Activated CD4-positive, alpha-beta T cell treated with anti-CD3 and anti-CD28 coated beads, Interleukin-10, Interleukin-2, amounts not matched to agents 100 ng/mL and 50 ng/mL, durations not matched to agents 16 hours and 8 hours (primary cell): Measurements from ENCODE around the gene GRID1.
"Not testable (repeated sequence)": the region's sequence is repeated elsewhere in the genome, so short reads cannot be mapped to it uniquely, and the experiment has no call there.

Experiments used
- DNase-seq: peaks from one replicate; pipeline ENCODE4 v3.0.0-alpha.2; 2020

The GRID1 gene

DNA sequence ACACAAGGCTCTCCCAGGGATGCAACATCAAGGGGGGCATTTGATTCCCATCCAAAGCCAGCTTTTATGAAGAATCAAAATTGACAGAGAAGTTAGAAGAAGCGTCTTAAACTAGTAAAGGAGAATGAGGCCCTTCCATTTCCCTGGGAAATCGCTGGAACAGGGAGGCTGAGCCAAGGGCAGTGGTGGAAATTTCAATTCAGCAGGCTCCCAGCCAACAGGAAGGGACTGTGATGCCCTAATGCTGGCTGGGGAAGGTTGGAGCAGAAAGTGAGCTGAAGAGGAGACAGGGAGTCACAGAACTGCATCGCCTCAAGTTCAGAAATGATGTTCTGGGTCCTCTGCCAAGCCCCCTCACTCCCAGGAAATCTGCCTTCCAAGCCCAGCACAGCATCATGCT, 517.3 kb downstream of the GRID1 start:
- DNase-seq: no peak

DNA sequence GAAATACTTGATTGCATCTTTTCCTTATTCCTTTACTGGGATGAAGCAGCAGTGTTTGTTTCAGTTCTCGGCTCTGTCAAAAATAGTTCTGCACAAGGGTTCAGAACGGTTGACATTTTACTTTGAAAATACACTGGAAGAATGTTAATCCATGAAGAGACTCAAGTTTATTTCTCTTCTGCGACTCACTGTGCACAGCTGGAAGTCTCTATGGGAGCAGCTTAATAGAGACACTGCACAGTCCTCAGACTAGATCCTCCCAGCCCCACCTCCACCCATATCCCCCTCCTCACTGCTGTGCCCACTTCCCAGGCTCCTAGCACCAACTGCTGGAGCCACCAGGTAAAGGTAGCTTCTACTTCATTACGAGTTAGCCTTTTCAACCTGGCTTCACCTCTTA, 517.8 kb downstream of the GRID1 start:
- no peak for DNase-seq

DNA sequence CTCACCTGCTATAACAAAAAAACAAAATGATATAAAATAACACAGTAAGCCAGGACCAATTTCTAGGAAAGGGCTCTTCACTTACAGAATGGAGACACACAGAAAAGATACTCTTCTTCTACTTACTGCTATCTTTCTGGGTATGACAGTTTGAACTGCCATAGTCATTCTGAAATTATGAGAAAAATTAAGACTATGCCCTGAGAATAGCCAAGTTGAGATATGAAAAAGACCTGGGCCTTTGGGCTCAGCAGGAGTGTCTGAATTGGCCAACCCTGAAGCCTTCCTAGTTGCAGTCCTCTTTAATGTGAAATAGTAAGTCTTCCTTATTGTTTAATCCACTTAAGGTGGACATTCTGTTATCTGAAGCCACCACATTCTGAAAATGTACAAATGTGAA, 519.5 kb downstream of the GRID1 start:
- DNase-seq: peak; percentile 55

DNA sequence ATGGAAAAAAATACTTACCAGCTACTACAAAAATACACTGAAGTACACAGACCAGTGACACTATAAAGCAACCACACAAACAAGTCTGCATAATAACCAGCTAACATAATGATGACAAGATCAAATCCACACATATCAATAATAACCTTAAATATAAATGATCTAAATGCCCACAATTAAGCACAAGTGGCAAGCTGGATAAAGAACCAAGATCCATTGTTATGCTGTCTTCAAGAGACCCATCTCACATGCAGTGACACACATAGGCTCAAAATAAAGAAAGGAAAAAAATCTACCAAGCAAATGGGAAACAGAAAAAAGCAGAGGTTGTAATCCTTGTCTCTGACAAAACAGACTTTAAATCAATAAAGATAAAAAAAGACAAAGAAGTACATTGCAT, 527.9 kb downstream of the GRID1 start:
- DNase-seq: not testable (repeated sequence)

DNA sequence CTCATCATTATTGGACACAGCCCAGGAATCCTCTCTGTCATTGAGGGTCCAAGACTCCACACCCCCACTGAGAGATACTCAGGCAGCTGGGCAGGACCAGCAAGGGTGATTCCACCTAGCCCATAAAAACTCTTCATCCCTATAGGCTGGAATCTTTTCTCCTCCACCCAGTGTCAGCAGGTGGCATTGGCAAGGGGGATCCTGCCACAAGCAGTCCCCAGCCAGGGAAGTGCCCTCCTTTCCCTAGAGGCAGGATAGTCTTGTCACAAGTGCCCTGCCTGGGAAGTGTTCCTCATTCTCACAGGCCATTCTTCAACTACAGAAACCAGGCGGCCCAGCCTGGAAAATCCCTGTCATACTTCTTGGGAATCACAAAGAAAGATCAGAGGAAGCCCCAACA, 533.6 kb downstream of the GRID1 start:
- DNase-seq: no peak

DNA sequence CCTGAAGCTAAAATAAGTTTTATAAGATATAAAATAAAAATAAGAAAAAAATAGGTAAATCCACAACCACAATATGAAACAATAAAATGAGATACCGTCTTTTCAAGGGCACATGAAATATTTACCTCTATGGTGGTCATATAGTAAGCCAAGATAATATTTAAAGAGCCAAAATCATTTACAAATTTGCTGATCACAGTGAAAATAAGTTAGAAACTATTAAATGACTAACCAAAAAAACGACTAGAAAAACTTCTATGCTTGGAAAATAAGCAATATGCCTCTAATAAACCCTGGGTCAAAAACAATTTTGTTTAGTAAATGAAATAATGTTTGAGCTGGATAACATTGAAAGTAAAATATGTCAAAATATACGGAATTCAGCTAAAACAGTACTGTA, 535.2 kb downstream of the GRID1 start:
- DNase-seq: no peak

DNA sequence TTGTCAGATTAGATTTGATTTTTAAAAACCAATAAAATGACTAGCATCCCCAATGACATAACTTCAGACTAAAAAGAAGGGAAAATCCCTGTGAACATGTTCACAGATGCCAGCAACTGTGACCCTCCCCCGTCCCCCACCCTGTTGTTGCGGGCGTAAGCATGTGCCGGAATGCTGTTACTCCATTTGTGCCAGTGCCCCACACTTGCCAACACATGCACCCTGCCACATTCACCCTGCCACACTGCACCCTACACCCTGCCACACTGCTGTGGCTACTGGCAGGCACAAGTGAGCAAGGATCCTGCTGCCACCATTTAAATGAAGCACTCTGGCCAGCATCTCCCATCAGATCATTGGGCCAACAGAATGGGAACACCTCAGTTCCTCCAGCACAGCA, 540.2 kb downstream of the GRID1 start:
- no peak for DNase-seq

DNA sequence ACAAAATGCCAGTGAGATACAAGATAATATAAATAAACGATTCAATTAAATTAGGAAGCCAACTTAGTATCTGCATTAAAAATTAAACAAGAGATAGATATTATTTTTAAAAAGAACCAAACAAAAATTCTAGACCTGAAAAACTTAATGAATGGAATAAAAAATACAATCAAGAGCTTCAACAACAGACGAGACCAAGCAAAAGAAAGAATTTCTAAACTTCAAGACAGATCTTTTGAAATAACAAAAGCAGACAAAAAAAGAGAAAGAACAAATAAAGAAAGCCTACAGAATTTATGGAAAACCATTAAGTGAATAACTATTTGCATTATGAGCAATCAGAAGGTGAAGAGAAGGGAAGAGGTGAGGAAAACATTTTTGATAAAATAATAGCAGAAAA, 555.2 kb downstream of the GRID1 start:
- DNase-seq: no peak

DNA sequence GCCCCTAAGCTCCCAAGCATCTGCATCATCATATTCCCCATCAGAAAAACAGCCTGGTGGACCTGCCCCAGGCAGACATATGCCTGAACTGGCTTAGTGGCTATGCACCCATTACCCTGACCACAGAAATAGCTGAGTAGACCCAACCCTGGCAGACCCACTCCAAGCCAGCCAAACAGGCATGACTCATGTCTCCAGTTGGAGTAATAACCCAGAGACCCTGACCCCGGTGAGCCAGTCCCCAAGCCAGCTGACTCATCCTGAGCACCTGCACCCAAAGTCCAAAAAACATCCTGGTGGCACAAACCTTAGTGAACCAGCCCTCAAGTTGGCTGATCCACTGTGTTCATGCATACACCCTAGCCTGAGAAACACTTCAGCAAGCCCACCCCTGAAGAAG, 555.9 kb downstream of the GRID1 start:
- DNase-seq: no peak

DNA sequence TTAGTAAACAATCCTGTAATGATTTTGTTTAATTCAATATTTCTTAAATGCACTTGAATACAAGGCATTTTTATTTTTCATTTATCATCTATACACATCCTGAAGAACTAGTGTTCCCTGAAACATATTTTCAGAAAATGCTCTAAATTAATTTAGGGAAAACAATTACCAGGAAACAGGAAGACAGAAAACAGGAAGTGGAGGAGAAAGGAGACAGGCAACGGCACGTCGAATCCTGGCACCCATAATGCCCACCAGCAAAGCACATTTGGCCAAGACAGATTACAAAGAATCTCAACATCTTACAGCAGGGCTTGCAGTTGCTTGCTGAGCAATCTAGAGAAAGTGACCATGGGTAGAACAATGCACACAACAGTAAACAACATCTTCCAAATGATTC, 571.1 kb downstream of the GRID1 start:
- peak; percentile 5 for DNase-seq

DNA sequence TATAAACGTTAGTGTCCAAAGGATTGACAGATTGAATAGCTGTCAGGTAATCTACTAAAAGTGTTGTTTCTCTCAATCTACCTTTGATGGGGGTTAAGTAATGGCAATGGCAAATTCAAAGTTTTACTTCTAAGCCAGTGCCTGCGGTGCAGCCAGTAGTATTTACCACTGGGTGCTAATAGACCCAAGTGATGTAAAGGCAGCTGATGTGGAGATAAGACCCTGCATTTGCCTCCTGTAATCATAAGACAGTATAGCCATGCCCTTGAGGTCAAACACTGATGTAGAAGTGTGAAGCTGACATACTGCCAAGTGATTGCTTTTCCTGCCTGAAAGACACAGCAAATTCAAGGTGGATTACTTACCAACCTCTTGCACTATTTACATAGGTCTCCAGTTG, 572.0 kb downstream of the GRID1 start:
- no peak for DNase-seq

DNA sequence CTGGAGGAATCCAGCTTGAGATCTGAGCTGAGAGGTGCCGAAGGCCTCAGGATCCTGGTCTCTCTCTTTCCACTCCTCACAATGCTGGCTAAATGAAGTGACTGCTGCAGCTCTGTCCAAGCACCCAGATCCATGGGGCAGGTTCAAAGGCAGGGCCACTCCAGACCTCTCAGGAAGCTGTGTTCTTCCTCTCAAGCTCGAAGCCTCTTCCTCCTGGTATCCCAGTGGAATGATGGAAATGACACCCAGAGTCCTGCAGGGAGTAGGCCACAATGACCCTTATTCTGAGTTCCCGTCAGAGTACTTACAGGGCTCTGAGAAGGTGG, 574.1 kb downstream of the GRID1 start:
- no peak for DNase-seq

DNA sequence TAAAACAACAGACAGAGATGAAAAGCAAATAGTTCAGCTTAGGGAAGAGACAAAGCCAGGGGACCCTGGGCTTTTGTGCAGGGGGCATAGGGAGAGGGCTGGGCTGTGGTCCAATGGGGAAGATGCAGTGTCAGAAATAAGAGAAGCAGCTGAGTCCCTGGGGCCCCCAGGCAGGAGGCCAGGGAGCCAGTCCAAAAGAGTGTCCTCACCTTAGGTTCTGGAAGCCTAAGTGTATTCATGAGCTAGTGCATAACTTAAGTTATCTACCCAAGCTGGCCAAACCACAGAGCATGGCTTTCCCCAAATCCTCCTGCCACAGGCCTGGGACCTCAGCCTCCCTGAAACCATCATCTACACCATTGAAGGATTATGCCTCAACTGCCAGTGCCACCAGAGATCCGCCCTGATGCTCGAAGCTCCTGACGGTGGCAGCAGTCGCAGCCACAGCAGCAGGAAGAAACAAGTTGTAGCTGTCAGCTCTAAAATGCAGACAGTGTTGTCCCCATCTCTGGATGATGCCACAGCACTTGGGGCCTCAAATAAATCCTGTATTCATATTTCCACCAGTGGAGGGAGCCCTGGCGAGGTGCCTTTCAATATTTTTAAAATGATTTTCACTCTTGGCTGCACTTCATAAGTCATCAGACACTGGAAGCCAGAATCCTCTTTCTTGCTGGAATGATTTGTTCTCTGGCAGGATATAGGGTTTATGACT, 574.6 kb downstream of the GRID1 start:
- DNase-seq: peak; percentile 13

DNA sequence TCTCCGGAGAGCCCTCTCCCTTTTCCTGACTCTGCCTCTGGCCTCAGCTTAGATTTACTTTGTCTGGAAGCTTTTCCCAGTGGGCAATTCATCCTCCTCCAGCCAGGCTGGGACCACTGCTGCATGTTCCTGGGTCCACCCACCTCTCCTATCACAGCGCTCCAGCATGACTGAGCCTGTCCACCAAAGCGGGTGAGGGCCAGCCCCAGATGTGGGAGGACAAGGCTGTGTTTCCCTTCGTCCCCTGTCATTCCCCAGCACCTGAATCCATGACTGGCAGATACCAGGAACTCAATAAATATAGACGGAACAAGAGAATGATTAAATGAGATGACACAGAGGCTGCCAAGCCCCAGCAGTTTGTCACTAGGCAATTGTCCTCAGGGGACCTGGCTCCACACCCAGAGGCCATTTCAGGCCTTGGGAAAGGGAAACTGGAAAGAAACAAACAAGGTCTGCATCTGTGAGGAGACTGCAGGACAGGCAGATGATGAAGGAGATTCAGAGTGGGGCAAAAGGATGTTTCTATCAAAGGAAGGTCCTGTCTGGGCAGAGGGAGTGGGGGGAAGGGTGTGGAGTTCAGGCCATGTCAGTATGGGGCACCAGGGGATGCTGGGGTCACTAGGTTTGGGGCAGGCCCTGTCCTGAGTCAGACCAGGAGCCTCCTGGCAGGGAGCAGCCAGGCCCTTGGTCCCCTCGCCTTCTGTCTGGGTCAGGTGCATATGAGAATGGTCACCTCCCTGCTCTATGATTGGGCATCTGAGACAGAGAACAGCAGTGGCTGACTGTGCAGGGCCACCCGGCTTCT, 576.4 kb downstream of the GRID1 start:
- DNase-seq: no peak

DNA sequence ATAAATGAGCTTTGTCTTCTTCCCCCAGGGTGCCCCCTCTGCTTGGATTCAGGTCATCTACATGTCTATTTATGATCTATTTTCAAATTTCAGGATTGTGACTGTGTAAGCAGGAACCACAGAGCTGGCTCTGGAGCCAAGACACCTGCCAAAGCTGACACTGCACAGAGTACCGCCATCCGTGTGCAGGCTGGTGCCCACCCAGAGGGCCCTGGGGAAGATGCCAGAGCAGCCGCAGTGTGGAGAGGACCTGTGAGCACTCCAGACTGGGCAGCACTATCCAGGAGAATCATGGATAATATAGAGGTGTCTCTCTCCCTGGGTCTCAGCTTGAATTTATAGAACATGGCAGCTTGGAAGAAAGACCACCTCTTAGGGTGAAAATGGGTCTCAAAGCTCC, 577.5 kb downstream of the GRID1 start:
- DNase-seq: no peak

DNA sequence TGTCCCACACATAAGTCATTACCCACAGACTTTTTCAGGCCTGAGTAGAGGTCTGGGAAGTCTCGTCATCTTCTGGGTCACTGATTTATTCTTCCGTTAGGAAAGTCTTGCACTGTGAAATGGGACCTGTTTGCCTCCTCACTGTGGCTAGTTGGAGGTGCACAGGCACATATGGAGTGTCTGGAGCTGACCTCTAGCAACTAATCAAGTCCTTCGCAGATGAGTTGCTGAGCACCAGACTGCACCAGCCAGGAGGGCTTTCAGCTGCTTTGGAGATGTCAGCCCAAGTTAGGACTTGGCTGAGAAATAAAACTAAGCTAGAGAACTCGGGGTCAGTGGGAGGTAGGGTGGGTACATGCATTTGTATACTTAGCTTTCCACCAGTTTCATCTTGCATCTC, 578.0 kb downstream of the GRID1 start:
- no peak for DNase-seq

DNA sequence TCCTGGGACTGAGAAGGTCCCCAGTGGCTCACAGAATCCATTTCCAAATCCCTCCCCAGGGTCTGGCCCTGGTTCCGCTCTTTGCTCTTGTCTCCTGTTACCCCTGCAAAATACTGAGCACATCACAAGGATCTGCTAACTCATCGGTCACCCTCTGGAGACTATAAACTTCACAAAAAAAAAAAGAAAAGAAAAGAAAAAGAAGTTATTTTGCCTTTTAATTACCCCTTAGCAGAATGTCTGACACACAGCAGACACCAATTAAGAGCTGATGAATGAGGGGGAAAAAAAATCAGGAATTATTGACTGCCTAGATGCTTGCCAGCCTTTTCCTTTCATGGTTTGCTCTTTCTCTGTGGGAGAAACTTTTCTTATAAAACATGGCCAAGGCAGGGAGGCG, 578.7 kb downstream of the GRID1 start:
- DNase-seq: no peak

DNA sequence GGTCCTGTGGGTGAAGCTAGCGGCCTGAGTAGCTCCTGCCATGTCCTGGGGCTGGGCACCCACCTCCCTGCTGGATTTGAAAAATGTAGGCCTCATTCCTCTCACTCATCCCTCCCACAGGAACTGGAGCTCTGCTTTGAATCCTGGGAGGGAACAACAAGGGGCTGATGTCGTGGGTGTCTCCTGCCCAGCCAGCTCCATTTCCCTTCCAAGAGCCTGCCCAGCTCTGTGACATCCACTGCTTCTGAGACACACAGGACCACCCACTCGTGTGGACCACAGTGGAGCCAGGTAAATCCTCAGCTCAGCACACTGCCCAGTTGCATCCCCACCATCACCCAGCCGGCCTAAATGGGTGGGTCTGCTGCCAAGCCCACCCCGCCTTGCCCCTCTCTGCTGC, 579.2 kb downstream of the GRID1 start:
- no peak for DNase-seq

DNA sequence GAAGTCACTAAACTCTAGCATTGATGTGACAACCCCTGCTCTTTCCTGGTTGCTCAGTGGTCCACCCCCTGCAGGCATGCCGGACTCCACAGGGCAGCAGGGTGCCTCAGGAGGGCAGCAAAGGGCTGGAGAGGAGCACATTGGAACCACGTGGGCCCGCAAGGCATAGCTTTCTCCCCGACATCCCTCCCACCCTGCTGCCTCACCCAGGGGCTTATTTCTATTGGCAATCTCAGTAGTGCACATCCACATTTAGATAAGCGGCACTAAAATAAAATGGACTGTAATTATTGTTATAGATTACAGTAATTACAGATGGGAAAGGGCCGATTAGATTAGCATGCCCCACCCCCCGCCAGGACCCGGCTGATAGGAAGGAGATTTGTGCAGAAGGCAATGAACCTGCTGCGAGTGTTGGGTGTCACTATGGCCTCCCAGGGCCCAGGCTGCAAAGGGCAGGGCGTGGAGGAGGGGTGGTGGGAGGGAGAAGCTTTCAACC, 580.1 kb downstream of the GRID1 start:
- DNase-seq: peak; percentile 8

DNA sequence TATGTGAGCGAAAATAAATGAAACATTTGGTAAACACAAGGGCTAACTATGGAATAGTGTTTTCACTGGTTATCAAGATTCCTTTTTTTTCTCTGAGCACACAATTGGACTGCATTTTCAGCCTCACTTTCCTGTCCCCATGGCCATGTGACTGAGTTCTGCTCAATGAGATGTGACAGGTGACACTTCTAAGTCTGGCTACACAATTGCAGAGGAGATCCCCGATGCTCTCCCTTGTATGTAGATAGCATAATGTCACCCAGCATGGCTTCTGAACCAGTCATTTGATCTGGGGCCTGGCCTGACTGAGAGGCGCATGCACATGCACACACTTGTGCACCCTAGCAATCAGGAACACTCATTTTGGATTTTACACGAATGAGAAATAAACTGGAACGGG, 581.8 kb downstream of the GRID1 start:
- DNase-seq: no peak

DNA sequence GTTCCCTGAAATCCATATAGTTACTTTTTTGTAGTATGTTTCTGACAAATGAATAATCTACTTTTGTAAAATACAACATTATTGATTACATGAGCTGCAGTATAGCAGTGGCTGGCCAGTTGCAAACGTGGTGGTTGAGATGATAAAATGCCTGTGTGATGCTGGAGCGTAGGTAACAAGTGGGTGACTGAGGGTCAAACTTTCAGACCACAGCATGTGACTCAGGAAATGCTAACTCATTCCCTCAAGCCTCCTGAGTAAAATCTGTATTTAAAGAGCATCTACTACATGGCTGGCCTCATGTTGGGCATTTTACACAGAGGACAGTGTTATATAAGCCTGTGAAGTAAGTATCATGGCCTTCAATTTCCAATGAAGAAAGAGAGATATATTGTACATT, 585.2 kb downstream of the GRID1 start:
- DNase-seq: no peak

DNA sequence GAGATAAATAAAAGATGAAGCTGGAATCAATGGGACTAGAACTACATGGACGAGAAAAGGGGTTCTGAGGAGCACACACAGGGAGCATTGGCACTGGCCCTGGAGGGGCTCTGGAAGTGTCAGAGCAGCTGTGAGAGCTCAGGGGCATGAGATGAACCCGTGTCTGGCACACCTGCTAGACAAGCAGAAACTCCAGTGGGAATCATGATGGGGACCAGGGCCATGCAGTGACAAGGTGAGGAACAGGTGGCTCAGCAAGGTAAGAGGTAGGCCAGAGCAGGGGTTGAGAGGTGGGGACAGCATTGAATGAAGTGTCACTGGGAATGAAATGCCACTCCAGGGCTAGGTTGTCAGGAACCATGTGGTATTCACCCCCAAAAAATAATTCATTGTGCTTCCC, 588.5 kb downstream of the GRID1 start:
- no peak for DNase-seq

DNA sequence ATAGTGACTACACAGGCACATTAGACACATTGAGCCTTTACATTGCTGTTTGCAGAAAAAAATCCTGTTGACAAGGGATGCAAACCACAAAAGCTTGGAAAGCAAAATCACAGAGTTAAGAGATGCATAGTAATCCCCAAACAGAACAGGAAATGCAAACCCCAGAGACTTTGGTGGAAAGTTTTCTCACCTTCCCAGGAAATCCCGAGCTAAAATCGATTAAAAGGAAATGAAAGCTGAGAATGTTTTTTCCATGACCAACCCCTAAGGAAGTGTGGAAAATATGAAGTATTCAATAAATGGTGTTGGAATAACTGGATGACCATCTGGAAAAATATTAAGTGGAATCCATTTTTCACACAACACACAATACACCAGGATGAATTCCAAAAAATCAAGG, 598.7 kb downstream of the GRID1 start:
- no peak for DNase-seq

DNA sequence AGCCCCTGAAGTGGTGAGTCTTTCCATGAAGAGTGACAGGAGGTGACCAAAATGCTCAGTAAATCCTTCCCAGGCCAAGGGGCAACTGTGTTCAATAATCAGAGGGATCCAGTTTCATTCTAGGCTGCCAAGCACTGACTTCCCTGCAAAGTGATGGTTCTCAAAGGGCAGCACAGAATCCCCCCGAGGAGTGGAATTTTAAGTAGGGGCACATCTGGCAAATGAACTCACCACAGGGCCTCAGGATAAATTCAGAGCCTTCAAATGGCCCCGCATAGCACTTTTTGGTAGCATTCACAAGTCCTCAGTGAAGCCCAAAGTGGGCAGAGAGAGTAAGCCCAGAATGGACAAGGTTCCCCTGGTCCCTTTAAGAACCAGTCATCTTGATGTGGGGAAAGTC, 602.5 kb downstream of the GRID1 start:
- no peak for DNase-seq
